ENCODE measurements around the gene GRIK4.

GRIK4 gene

GRCh38 chr11:120511116-120511819 is at the start of gene GRIK4:
Gene GRIK4 (plus strand): TSS chr11:120511748. CDS start chr11:120660319, 148,571 bp downstream.
- Histone ChIP-seq H3K27ac (ENCODE audit: low read depth, low read length) (no peak within 1 kb of the TSS), H3K4me3 (ENCODE audit: low read length) (peak within 1 kb of the TSS; percentile 35), H3K27me3 (ENCODE audit: control insufficient read depth, insufficient read depth, low read length) (peaks cover 4% of the 10 kb centered on the region), H3K9ac (ENCODE audit: low read length) (no peak within 1 kb of the TSS), H3K4me1 (ENCODE audit: control insufficient read depth, insufficient read depth, low read length) (no peaks in the 10 kb centered on the region), H3K36me3 (ENCODE audit: control insufficient read depth, insufficient read depth, low read length) (no peaks in the 10 kb centered on the region)

GRCh38 chr11:120462825-120463224 is 48.7 kb upstream of the GRIK4 start:
- no peak overlapping the region for H3K27ac ChIP-seq (ENCODE audit: low read depth, low read length)
- no peaks in the 10 kb centered on the region for H3K4me1 ChIP-seq (ENCODE audit: control insufficient read depth, insufficient read depth, low read length)
- H3K36me3 ChIP-seq (ENCODE audit: control insufficient read depth, insufficient read depth, low read length): peaks cover 22% of the 10 kb centered on the region
- H3K9ac ChIP-seq (ENCODE audit: low read length): no peak overlapping the region
- H3K27me3 ChIP-seq (ENCODE audit: control insufficient read depth, insufficient read depth, low read length): no peaks in the 10 kb centered on the region
- no peak overlapping the region for H3K4me3 ChIP-seq (ENCODE audit: low read length)

GRCh38 chr11:120465921-120466534 is 45.5 kb upstream of the GRIK4 start:
- peaks cover 19% of the 10 kb centered on the region for H3K36me3 ChIP-seq (ENCODE audit: control insufficient read depth, insufficient read depth, low read length)
- H3K9ac ChIP-seq (ENCODE audit: low read length): no peak overlapping the region
- H3K4me1 ChIP-seq (ENCODE audit: control insufficient read depth, insufficient read depth, low read length): no peaks in the 10 kb centered on the region
- H3K4me3 ChIP-seq (ENCODE audit: low read length): no peak overlapping the region
- no peaks in the 10 kb centered on the region for H3K27me3 ChIP-seq (ENCODE audit: control insufficient read depth, insufficient read depth, low read length)
- H3K27ac ChIP-seq (ENCODE audit: low read depth, low read length): no peak overlapping the region

- H3K36me3 ChIP-seq (ENCODE audit: control insufficient read depth, insufficient read depth, low read length): peaks cover 13% of the 10 kb centered on the region
- no peak overlapping the region for H3K9ac ChIP-seq (ENCODE audit: low read length)
- H3K4me1 ChIP-seq (ENCODE audit: control insufficient read depth, insufficient read depth, low read length): no peaks in the 10 kb centered on the region
- H3K4me3 ChIP-seq (ENCODE audit: low read length): no peak overlapping the region
- no peaks in the 10 kb centered on the region for H3K27me3 ChIP-seq (ENCODE audit: control insufficient read depth, insufficient read depth, low read length)
- no peak overlapping the region for H3K27ac ChIP-seq (ENCODE audit: low read depth, low read length)
Measured at GRCh38 chr11:120467627-120468026, 43.9 kb upstream of the GRIK4 start.

GRCh38 chr11:120471131-120471530 is 40.4 kb upstream of the GRIK4 start:
- H3K9ac ChIP-seq (ENCODE audit: low read length): no peak overlapping the region
- no peaks in the 10 kb centered on the region for H3K27me3 ChIP-seq (ENCODE audit: control insufficient read depth, insufficient read depth, low read length)
- H3K27ac ChIP-seq (ENCODE audit: low read depth, low read length): no peak overlapping the region
- H3K4me1 ChIP-seq (ENCODE audit: control insufficient read depth, insufficient read depth, low read length): no peaks in the 10 kb centered on the region
- H3K36me3 ChIP-seq (ENCODE audit: control insufficient read depth, insufficient read depth, low read length): peaks cover 21% of the 10 kb centered on the region
- no peak overlapping the region for H3K4me3 ChIP-seq (ENCODE audit: low read length)

GRCh38 chr11:120471994-120472393 is 39.6 kb upstream of the GRIK4 start:
- H3K27me3 ChIP-seq (ENCODE audit: control insufficient read depth, insufficient read depth, low read length): no peaks in the 10 kb centered on the region
- H3K9ac ChIP-seq (ENCODE audit: low read length): no peak overlapping the region
- H3K4me3 ChIP-seq (ENCODE audit: low read length): no peak overlapping the region
- H3K27ac ChIP-seq (ENCODE audit: low read depth, low read length): no peak overlapping the region
- H3K4me1 ChIP-seq (ENCODE audit: control insufficient read depth, insufficient read depth, low read length): no peaks in the 10 kb centered on the region
- peaks cover 18% of the 10 kb centered on the region for H3K36me3 ChIP-seq (ENCODE audit: control insufficient read depth, insufficient read depth, low read length)

- Histone ChIP-seq H3K9ac (ENCODE audit: low read length) (no peak overlapping the region), H3K36me3 (ENCODE audit: control insufficient read depth, insufficient read depth, low read length) (peaks cover 20% of the 10 kb centered on the region), H3K4me1 (ENCODE audit: control insufficient read depth, insufficient read depth, low read length) (no peaks in the 10 kb centered on the region), H3K27me3 (ENCODE audit: control insufficient read depth, insufficient read depth, low read length) (no peaks in the 10 kb centered on the region), H3K4me3 (ENCODE audit: low read length) (no peak overlapping the region), H3K27ac (ENCODE audit: low read depth, low read length) (no peak overlapping the region)
Measured at GRCh38 chr11:120473503-120473902, 38.0 kb upstream of the GRIK4 start.

- Histone ChIP-seq H3K4me3 (ENCODE audit: low read length) (no peak overlapping the region), H3K27me3 (ENCODE audit: control insufficient read depth, insufficient read depth, low read length) (no peaks in the 10 kb centered on the region), H3K36me3 (ENCODE audit: control insufficient read depth, insufficient read depth, low read length) (peaks cover 32% of the 10 kb centered on the region), H3K9ac (ENCODE audit: low read length) (no peak overlapping the region), H3K27ac (ENCODE audit: low read depth, low read length) (no peak overlapping the region), H3K4me1 (ENCODE audit: control insufficient read depth, insufficient read depth, low read length) (no peaks in the 10 kb centered on the region)
Measured at GRCh38 chr11:120482149-120482548, 29.4 kb upstream of the GRIK4 start.

- Histone ChIP-seq H3K9ac (ENCODE audit: low read length) (no peak overlapping the region), H3K4me1 (ENCODE audit: control insufficient read depth, insufficient read depth, low read length) (no peaks in the 10 kb centered on the region), H3K27me3 (ENCODE audit: control insufficient read depth, insufficient read depth, low read length) (no peaks in the 10 kb centered on the region), H3K27ac (ENCODE audit: low read depth, low read length) (no peak overlapping the region), H3K4me3 (ENCODE audit: low read length) (no peak overlapping the region), H3K36me3 (ENCODE audit: control insufficient read depth, insufficient read depth, low read length) (peaks cover 24% of the 10 kb centered on the region)
Measured at GRCh38 chr11:120484722-120485121, 26.8 kb upstream of the GRIK4 start.

- Histone ChIP-seq H3K4me3 (ENCODE audit: low read length) (no peak overlapping the region), H3K27me3 (ENCODE audit: control insufficient read depth, insufficient read depth, low read length) (no peaks in the 10 kb centered on the region), H3K9ac (ENCODE audit: low read length) (no peak overlapping the region), H3K27ac (ENCODE audit: low read depth, low read length) (no peak overlapping the region), H3K4me1 (ENCODE audit: control insufficient read depth, insufficient read depth, low read length) (no peaks in the 10 kb centered on the region), H3K36me3 (ENCODE audit: control insufficient read depth, insufficient read depth, low read length) (peaks cover 18% of the 10 kb centered on the region)
Measured at GRCh38 chr11:120486138-120486537, 25.4 kb upstream of the GRIK4 start.

- Histone ChIP-seq H3K9ac (ENCODE audit: low read length) (no peak overlapping the region), H3K27me3 (ENCODE audit: control insufficient read depth, insufficient read depth, low read length) (no peaks in the 10 kb centered on the region), H3K27ac (ENCODE audit: low read depth, low read length) (no peak overlapping the region), H3K36me3 (ENCODE audit: control insufficient read depth, insufficient read depth, low read length) (peaks cover 10% of the 10 kb centered on the region), H3K4me3 (ENCODE audit: low read length) (no peak overlapping the region), H3K4me1 (ENCODE audit: control insufficient read depth, insufficient read depth, low read length) (no peaks in the 10 kb centered on the region)
Measured at GRCh38 chr11:120489799-120490198, 21.7 kb upstream of the GRIK4 start.

- H3K27me3 ChIP-seq (ENCODE audit: control insufficient read depth, insufficient read depth, low read length): no peaks in the 10 kb centered on the region
- H3K36me3 ChIP-seq (ENCODE audit: control insufficient read depth, insufficient read depth, low read length): no peaks in the 10 kb centered on the region
- no peak overlapping the region for H3K4me3 ChIP-seq (ENCODE audit: low read length)
- no peak overlapping the region for H3K9ac ChIP-seq (ENCODE audit: low read length)
- H3K4me1 ChIP-seq (ENCODE audit: control insufficient read depth, insufficient read depth, low read length): no peaks in the 10 kb centered on the region
- no peak overlapping the region for H3K27ac ChIP-seq (ENCODE audit: low read depth, low read length)
Measured at GRCh38 chr11:120492486-120492885, 19.1 kb upstream of the GRIK4 start.

GRCh38 chr11:120494595-120494994 is 17.0 kb upstream of the GRIK4 start:
- Histone ChIP-seq H3K4me3 (ENCODE audit: low read length) (no peak overlapping the region), H3K36me3 (ENCODE audit: control insufficient read depth, insufficient read depth, low read length) (no peaks in the 10 kb centered on the region), H3K9ac (ENCODE audit: low read length) (no peak overlapping the region), H3K27me3 (ENCODE audit: control insufficient read depth, insufficient read depth, low read length) (no peaks in the 10 kb centered on the region), H3K4me1 (ENCODE audit: control insufficient read depth, insufficient read depth, low read length) (no peaks in the 10 kb centered on the region), H3K27ac (ENCODE audit: low read depth, low read length) (no peak overlapping the region)
